Measurements from ENCODE around the gene DSCAM. TPM values are rescaled to one million over a fixed set of nuclear protein-coding genes. Genes with fewer than 3 reads are reported as not detected.

Gene DSCAM
- total RNA-seq, 2 donors from 2014 or later = 0.05 TPM; not detected in 1

GRCh38 chr21:40433538-40433937 lies 413.4 kb downstream of the DSCAM start:
- TF ChIP-seq, protein P1, sequence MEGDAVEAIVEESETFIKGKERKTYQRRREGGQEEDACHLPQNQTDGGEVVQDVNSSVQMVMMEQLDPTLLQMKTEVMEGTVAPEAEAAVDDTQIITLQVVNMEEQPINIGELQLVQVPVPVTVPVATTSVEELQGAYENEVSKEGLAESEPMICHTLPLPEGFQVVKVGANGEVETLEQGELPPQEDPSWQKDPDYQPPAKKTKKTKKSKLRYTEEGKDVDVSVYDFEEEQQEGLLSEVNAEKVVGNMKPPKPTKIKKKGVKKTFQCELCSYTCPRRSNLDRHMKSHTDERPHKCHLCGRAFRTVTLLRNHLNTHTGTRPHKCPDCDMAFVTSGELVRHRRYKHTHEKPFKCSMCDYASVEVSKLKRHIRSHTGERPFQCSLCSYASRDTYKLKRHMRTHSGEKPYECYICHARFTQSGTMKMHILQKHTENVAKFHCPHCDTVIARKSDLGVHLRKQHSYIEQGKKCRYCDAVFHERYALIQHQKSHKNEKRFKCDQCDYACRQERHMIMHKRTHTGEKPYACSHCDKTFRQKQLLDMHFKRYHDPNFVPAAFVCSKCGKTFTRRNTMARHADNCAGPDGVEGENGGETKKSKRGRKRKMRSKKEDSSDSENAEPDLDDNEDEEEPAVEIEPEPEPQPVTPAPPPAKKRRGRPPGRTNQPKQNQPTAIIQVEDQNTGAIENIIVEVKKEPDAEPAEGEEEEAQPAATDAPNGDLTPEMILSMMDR (IDR thresholded peaks at IDR 0.05) = no peak
- Histone ChIP-seq H3K4me3 (no peak overlapping the region), H3K9ac (ENCODE audit: low read depth in 2 of 2, low read length in 2 of 2) (no peak overlapping the region), H3K36me3 (no peaks in the 10 kb centered on the region), H3K27me3 (no peaks in the 10 kb centered on the region), H3K27ac (no peak overlapping the region), H3K9me3 (no peaks in the 10 kb centered on the region), H3K4me1 (no peaks in the 10 kb centered on the region)
- intact Hi-C loops (cut with DNase I) = no loop called here
- no peak for DNase-seq

DNA sequence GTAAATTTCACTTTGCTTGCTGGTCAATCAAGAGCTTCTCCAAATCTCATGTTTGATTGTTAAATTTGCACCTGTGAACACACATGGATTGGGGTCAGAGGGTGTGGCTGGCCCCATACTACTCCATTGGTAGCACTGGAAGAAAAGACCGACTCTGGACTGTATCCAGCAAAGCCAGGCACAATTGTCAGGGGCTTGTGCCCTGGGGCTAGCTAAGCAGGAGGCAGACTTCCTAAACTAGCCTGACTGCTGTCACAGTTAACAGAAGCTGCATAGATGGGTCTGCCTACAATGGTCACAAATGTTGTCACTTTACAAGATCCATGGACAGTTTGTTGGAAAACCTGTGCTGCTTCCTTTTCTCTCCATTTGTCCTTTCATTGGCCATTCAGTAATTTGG lies 421.0 kb downstream of the DSCAM start:
- intact Hi-C loops (cut with DNase I) = no loop called here
- TF ChIP-seq, protein P1 (IDR thresholded peaks at IDR 0.05) = no peak
- Histone ChIP-seq H3K9ac (ENCODE audit: low read depth in 2 of 2, low read length in 2 of 2) (no peak overlapping the region), H3K4me1 (no peaks in the 10 kb centered on the region), H3K27me3 (no peaks in the 10 kb centered on the region), H3K4me3 (no peak overlapping the region), H3K9me3 (no peaks in the 10 kb centered on the region), H3K27ac (no peak overlapping the region), H3K36me3 (no peaks in the 10 kb centered on the region)
- no peak for DNase-seq

- no peaks in the 10 kb centered on the region for H3K4me1 ChIP-seq
- no peaks in the 10 kb centered on the region for H3K9me3 ChIP-seq
- no peaks in the 10 kb centered on the region for H3K27me3 ChIP-seq
- no peak overlapping the region for H3K4me3 ChIP-seq
- no peak overlapping the region for H3K27ac ChIP-seq
- no peak for DNase-seq
- TF ChIP-seq, protein P1 (IDR thresholded peaks at IDR 0.05) = no peak
- intact Hi-C loops (cut with DNase I) = no loop called here
- H3K9ac ChIP-seq (ENCODE audit: low read depth in 2 of 2, low read length in 2 of 2) = no peak overlapping the region
- H3K36me3 ChIP-seq = no peaks in the 10 kb centered on the region
These were observed 423.9 kb downstream of the DSCAM start for GRCh38 chr21:40422896-40423635.

DNA sequence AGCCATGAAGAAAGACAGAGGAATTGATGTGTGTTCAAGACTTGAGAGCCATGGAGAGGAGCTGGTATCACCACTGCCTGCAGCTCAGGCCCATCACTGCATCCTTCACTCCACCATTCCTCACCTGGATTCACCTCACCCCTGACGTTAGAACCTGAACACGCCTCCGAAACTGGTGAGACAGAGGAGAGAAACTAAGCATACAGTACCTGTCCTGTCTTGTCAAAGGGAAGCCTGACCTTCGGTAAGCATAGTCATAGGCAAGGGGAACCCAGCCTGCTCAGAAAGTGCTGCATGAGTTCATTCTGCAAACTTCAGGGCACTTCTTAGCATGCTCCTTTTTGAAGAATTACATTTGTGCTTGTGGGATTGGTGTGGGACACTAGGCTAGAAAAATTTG lies 425.8 kb downstream of the DSCAM start:
- Histone ChIP-seq H3K36me3 (no peaks in the 10 kb centered on the region), H3K9ac (ENCODE audit: low read depth in 2 of 2, low read length in 2 of 2) (no peak overlapping the region), H3K27ac (no peak overlapping the region), H3K27me3 (no peaks in the 10 kb centered on the region), H3K9me3 (no peaks in the 10 kb centered on the region), H3K4me3 (no peak overlapping the region), H3K4me1 (no peaks in the 10 kb centered on the region)
- intact Hi-C loops (cut with DNase I) = no loop called here
- TF ChIP-seq, protein P1 (IDR thresholded peaks at IDR 0.05) = no peak
- no peak for DNase-seq

GRCh38 chr21:40416572-40416971 lies 430.4 kb downstream of the DSCAM start:
- Histone ChIP-seq H3K36me3 (no peaks in the 10 kb centered on the region), H3K9me3 (no peaks in the 10 kb centered on the region), H3K4me3 (no peak overlapping the region), H3K9ac (ENCODE audit: low read depth in 2 of 2, low read length in 2 of 2) (no peak overlapping the region), H3K27me3 (no peaks in the 10 kb centered on the region), H3K4me1 (no peaks in the 10 kb centered on the region), H3K27ac (no peak overlapping the region)
- no peak for DNase-seq
- intact Hi-C loops (cut with DNase I) = no loop called here
- TF ChIP-seq, protein P1 (IDR thresholded peaks at IDR 0.05) = no peak

All from colonic mucosa (tissue), 4 donors.